ENCODE data around the gene DNAH2.

The DNAH2 gene

DNA sequence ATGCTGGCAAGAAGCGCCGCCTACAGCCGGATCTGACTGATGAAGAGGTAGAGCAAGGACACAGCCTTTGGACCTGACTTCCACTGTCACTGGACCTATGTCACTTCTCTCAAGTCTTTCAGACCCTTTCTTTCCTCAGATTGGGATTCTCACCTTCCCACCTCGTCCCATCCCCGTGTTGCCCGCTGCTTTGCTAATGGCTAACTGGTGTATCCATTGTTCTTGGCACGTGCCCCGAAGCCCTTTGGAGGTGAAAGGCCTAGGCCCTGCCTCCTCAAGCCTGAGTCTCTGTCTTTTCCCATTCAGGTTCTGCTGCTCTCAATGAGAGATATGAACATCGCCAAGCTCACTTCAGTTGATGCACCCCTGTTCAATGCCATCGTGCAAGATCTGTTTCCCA, 63.2 kb downstream of the DNAH2 start:
- no peak for DNase-seq

DNA sequence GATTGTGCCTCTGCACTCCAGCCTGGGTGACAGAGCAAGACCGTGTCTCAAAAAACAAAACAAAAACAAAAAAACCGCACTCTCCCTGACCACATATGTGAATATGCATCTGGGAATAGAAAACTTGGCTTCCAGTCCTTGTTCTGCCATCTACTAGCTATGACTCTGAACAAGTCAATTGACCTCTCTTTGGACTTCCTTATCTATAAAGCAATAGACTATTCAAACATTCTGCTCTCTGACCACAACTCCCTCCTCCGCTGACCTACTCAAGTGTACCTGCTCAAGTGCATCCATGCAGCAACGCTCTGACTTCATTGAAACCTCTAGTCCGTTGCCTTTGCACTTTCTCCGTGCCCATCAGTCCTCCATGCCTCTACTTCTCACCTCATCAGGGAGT, 63.9 kb downstream of the DNAH2 start:
- no peak for DNase-seq

DNA sequence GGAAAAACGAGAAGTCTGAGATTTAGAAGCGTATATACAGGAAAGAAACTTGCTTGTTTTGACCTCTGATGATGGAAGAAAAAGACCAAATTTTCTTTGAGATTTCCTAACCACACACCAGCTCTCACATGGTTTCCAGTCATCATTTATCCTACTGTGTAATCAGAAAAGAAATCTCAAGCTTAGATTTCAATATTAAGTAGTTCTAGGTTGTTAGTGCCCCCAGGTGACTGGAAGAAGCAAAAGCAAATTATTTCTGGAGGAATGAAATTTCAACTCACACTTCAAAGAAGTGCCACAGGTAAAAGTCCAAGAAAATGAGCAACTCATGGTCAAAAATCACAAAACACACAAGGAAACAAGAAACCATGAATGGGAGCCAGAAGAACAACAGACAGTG, 64.7 kb downstream of the DNAH2 start:
- peak; percentile 32 for DNase-seq

DNA sequence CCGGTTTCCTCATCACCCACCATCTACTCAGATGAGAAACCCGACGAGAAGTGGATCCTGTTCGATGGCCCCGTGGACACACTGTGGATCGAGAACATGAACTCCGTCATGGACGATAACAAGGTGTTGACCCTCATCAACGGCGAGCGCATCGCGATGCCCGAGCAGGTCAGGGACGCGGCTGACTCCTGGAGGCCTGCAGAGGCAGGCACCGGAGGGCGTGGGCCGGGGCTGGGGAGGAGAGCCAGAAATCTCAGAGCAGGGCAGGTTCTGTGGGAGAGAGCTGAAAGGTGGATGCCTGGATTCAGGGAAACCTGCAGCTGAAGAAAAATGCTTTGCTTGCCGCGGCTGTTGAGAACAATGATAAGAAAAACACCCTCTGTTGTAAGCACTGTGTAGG, 69.3 kb downstream of the DNAH2 start:
- DNase-seq: no peak

DNA sequence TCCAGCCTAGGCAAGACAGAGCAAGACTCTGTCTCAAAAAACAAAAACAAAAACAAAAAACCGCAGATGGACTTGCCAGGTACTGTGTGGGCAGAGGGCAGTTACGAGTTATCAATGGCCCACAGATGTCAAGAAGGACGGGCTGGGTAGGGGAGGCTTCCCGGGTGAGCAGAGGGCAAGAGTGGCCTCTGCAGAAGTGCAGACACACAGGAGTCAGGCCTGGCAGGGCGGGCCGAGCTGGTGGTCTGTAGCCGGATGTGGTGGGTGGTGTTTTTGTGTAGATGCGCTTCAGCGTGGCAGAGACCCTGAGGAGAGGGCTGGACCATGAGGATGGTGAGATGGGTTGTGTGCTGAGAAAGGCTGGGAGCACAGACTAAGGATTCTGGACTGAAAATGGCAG, 71.6 kb downstream of the DNAH2 start:
- no peak for DNase-seq

DNA sequence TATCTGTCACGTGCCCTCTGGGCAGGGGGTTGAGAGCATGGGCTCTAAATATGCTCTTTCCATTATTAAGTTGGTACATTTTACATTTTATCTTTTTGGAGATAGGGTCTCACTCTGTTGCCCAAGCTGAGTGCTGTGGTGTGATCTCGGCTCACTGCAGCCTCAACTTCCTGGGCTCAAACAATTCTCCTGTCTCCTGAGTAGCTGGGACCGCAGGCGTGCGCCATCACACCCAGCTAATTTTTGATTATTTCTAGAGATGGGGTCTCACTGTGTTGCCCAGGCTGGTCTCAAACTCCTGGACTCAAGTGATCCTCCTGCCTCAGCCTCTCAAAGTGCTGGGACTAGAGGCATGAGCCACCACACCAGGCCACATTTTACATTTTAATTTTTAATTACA, 72.6 kb downstream of the DNAH2 start:
- DNase-seq: no peak

DNA sequence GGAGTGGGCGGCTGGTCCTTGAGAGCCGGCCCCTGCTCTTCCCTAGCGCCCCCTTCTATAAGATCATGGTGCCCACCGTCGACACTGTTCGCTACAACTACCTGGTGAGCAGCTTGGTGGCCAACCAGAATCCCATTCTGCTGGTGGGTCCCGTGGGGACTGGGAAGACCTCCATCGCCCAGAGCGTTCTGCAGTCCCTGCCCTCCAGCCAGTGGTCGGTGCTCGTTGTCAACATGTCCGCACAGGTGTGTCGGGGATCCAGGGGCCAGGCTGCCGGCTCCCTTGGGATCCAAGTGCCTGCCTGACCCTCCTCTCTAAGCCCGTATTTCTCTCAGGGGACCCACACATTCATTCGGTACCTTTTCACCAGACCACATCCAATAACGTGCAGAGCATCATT, 75.1 kb downstream of the DNAH2 start:
- DNase-seq: no peak

DNA sequence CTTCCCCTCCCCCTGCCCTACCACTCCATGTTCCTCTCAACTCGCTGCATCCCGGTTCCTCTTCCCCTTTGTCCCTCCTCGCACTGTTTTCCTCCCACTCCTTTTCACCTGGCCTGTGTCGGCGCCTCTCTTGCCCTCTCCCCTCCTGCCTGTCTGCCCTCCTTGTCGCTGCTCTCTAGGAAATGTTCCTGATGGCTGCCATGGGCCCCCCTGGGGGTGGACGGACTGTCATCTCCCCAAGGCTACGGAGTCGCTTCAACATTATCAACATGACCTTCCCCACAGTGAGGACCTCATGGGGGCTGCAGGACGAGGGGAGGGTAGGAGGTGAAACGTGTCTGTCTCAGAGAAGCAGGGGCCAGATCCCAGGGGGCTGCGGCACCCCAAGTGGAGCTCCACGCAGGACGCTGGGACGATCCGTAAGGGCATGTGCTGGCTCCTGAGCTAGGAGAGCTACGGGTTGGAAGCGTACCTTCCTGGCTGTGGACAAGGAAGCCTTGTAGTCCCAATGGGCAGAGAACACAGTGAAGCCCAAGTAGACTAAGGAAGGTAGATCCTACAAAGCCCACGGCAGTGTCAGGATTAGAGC, 76.6 kb downstream of the DNAH2 start:
- DNase-seq: no peak

DNA sequence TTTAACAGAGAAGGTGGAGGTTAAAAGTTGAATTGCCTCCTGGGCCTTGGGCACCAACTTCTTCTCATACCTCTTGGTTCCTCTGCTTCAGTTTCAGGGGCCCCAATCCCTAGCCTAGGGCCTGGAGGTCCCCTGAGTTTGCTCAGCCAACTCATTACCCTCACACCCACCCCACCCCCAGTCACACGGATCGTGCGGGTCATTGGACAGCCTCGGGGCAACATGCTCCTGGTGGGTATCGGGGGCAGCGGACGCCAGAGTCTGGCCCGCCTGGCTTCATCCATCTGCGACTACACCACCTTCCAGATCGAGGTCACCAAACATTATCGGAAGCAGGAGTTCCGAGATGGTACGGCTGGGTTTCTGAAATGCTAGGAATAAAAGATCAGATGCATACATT, 80.4 kb downstream of the DNAH2 start:
- DNase-seq: no peak

DNA sequence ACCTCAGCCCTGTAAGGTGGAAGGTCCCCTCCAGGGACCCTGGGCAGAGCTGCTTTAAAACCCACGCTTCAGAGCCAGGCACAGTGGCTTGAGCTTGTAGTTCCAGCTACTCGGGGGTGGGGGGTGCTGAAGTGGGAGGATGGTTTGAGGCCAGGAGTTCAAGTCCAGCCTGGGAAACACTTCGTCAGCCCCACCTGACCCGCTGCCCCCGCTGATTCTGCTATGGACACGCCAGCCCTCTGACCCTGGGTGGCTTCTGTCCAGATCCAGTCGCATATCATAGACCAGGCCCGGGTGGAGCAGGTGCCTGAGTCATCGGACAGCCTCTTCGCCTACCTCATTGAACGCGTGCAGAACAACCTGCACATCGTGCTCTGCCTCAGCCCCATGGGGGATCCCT, 81.3 kb downstream of the DNAH2 start:
- DNase-seq: no peak

DNA sequence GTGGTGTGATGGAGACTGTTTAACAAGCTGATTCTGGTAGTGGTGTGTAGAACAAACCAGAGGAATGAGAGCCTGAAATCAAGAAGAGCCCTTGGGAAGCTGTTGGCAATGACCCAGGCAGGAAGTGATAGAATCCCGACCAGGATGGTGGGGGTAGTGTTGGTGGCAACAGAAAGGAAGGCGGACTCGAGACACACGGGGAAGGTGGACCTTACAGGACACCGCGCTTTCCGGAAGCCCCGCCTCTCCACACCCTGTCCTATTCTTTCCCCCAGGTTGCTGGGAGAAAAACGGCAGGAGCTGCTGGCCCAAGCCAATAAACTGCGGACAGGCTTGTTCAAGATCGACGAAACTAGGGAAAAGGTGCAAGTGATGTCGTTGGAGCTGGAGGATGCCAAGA, 86.4 kb downstream of the DNAH2 start:
- peak; percentile 36 for DNase-seq

DNA sequence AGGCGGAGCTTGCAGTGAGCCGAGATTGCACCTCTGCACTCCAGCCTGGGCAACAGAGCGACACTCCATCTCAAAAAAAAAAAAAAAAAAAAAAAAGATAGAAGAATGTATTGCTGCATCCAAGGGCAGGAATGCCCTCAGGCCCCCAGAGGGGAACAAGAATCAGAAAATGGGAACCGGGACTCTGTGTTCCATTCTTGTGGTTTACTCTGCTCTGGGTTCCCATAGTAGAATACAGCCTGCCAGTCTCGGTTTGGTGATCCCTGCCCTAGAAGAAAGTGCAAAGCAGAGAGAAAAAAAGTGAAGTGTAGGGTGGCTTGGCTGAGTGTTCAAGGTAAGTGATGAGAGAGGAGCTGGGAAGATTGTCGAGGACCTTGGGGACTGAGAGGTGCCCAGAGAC, 89.0 kb downstream of the DNAH2 start:
- no peak for DNase-seq

DNA sequence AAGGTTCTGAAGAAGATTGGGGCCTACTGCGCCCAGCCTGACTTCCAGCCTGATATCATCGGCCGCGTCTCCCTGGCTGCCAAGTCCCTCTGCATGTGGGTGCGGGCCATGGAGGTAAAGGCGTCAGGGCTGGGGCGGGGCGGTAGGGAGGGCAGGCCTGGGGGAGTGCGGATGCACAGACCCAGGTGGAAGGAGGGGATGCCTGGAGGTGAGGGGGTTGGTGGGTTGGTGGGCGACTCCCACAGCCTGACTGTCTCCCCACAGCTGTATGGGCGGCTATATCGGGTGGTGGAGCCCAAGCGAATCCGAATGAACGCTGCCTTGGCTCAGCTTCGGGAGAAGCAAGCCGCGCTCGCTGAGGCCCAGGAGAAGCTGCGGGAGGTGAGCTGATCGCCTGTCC, 89.7 kb downstream of the DNAH2 start:
- no peak for DNase-seq

DNA sequence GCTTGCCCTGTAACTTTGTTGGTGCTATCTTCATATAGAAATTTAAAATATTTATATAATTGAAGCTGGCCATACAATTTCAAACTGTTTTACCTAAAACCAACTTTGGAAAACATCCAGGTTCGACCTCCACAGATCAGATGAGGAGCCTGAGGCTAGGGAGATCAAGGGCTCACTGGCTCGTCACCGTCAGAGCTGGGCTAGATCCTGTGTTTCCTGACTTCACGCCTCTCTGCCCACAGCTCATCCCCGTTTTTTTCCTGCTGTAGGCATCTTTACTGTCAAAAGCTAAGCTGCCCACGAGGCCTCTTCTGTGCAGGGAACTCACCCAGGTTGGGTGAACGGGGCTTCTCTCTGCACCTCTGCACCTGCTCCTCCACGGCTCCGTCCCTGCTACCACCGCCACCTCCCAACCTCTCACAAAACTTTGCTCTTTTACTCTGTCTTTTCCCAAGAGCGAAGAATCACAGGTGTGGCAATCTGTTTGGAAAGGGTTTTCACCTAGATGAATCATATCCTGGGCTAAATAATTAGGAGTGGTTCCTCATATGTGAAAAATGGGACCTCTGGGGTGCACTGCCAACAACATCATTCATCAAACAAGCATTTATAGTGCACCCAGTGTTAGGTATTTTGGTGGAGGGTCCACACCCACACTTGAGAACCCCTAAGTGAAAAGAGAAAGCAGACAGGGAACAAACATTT, 91.7 kb downstream of the DNAH2 start:
- no peak for DNase-seq

DNA sequence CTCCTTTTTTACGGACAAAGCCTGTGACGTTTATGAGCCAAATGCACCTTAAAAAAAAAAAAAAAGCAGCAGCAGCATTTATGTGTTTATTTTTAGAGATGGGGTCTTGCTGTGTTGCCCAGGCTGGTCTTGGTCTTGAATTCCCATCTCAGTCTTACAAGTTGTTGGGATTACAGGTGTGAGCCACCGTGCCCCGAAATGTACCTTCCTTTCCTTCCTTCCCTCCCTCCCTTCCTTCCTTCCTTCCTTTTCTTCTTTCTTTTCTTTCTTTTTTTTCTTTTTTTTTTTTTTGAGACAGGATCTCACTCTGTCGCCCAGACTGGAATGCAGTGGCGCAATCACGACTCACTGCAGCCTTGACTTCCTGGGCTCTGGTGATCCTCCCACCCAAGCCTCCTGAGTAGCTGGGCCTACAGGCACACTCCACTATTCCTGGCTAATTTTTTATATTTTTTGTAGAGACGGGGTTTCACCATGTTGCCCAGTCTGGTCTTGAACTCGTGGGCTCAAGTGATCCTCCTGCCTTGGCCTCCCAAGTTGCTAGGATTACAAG, 92.3 kb downstream of the DNAH2 start:
- peak; percentile 53 for DNase-seq

DNA sequence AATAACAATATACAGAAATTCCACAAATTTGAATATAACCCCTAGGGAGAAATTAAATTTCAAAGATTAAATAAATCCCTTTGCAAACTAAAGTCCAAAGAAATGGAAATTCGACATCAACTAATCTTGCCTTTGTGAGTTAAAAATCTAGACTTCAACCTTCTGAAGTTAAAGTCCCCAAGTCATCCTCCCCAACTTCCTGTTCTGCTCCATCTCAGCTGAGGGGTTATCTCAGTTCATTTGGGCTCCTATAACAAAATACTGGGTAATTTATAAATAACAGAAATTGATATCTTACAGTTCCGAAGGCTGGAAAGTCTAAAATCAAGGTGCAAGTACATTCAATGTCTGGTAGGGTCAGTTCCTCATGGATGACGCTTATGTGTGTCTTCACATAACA, 93.7 kb downstream of the DNAH2 start:
- DNase-seq: no peak

DNA sequence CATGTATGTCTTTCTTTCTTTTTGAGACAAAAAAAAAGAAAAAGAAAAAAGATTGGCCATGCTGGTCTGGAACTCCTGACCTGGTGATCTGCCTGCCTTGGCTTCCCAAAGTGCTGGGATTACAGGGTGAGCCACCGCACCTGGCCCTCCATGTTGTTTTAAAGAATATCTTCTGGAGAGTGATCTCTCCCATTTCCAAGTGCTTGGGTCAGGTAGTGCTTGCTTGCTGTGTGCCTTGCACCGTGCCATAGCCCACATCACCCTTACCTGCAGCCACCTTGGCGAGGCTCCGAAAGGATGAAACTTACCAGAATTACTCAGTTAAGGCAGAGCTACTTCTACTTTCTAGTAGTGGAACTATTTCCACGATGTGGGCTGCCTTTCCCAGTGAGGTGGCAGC, 97.4 kb downstream of the DNAH2 start:
- no peak for DNase-seq

DNA sequence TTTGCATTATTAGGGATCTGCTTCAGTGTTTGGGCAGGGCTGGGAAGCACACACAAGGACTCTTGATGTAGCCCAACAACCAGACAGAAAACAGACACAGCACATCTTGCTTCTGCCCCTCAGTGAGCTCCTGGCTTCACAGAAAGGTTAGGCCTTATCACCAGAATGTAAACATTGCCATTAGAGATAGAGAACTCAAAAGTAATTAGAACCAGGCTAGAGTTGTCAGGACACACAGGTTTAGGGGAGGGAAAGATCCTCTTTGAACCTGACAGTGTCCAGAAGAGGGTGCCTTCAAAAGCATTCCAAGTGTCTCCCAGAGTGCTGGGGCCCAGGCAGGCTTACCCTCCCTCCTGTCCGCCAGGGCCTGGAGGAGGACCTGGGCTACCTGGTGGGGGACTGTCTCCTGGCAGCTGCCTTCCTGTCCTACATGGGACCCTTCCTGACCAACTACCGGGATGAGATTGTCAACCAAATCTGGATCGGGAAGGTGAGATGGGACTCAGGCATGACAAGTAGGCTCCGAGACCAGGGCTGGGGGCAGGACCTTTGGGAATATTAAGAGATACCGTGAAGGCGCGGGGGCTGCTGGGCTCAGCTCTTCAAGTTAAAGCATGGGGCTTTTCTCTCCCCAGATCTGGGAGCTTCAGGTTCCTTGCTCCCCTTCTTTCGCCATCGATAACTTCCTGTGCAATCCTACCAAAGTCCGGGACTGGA, 99.5 kb downstream of the DNAH2 start:
- no peak for DNase-seq

DNA sequence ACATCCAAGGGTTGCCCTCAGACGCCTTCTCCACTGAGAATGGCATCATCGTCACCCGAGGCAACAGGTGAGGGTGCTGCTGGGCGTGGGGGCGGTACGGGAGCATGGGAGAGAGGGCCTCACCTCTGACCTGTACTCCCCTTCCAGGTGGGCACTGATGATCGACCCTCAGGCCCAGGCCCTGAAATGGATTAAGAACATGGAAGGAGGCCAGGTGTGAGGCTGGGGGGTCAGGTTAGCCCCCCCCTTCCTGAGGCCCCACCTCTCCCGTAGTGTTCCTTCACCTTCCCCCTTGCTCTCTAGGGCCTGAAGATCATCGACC, 100.1 kb downstream of the DNAH2 start:
- DNase-seq: no peak

DNA sequence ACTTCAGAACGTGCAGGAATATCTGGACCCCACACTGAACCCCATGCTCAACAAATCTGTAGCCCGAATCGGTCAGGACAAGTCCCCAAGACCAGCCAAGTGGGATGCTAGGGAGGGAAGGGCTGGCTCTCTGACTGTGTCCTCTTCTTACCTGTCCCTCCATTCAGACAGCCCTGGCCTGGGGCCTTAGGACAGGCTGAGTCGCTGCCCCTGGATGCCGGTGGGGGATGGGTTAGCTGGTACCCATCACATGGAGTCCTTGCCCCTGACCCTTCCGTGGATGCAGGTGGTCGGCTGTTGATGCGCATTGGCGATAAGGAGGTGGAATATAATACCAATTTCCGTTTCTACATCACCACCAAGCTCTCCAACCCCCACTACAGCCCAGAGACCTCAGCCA, 100.5 kb downstream of the DNAH2 start:
- DNase-seq: no peak

DNA sequence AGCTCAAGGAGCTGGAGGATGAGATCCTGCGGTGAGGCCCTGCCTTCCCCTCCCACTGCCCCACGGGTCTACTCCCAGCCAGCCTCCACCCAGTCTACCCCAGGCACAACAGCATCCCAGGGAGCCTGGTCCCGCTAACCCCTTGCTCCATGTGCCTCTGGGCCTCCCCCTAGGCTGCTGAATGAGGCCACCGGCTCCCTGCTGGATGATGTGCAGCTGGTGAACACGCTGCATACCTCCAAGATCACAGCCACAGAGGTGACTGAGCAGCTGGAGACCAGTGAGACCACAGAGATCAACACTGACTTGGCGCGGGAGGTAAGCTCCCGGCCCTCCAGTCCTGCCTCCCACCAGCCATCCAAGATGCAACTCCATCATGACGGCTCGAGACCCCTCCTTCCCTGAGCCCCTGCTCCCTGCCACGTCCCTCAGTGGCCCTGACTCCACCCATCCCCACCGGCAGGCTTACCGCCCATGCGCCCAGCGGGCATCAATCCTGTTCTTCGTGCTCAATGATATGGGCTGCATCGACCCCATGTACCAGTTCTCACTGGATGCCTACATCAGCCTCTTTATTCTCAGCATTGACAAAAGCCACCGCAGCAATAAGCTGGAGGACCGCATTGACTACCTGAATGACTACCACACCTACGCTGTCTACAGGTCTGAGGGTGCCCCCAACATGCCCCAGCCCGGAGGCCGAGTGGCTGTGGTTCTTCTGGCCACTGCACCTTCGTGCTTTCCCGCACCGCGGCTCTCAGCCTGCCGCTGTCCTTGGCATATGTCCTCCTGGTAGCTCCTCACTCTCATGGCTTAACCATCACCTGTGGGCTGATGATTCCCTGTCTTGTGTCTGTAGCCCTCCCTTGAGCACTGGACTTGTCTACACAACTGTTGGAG, 101.5 kb downstream of the DNAH2 start:
- no peak for DNase-seq

DNA sequence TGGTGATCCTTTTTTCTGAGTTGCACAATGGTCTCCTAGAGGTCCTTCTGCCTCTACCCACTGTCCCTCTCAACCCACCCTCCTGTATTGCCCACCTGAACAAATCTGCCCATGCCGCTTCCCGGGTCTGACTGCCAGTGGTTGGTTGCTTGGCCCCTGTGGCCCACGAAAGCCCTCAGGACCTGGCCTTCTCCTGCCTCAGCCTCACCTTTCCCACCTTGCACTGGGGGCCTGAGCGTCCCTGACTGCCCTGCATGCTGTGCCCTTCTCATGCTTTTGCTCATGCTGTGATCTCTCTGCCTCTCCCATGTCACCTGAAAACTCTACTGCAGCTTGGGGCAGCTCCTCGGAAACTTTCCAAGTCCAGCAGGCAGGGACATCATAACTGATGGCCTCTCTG, 102.7 kb downstream of the DNAH2 start:
- DNase-seq: no peak

DNA sequence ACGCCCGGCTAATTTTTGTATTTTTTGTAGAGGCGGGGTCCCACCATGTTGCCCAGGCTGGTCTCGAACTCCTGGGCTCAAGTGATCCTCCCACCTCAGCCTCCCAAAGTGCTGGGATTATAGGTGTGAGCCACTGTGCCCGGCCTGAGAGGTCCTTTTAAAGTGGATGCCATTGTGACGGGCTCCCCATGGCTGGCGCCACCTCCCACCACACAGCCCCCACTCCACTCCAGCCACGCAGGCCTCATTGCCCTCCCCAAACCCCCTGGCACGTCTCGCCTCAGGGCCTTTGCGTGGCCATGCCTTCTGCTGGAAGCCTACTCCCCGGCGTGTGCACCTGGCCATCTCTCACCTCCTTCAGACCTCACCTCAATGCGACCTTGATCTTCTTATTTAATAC, 104.6 kb downstream of the DNAH2 start:
- DNase-seq: no peak
